ENCODE results near the gene GATB.

GRCh38 chr4:151641167-151641566, 119.6 kb downstream of the GATB start:
- TF ChIP-seq CTCF (conservative IDR thresholded peaks at IDR 0.05 in 1 of 2, IDR thresholded peaks at IDR 0.05 in 1 of 2; ENCODE audit: low read depth in 1 of 2, low read length in 2 of 2) (no peak), EZH2 (IDR thresholded peaks at IDR 0.05; ENCODE audit: low read length, missing control alignments) (no peak)

Measured in fibroblast of lung (primary cell).